ENCODE measurements around the gene IFRD2.

IFRD2 gene

DNA sequence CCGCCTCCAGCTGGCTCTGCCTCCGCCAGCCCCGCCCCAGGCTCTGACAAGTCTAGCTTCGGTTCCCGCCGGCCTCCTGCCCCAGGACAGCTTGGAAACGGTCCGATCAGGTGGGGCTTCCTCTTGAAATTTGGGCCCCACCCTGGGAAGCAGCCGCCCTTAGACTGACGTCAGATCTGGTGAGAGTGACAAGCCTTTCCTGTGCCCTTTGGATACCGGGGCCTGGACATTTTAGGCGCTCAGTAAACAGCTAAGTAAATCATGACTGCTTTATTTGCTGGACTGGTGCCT is 7.4 kb upstream of the IFRD2 start:
- H3K27ac ChIP-seq: peak overlapping the region; percentile 90
- no peak for TF ChIP-seq CTCF (conservative IDR thresholded peaks at IDR 0.05)

GRCh38 chr3:50298836-50299637 is 6.8 kb upstream of the IFRD2 start, which contains the start of the genes HYAL3 and NAA80:
Gene HYAL3, minus strand, starts transcription at chr3:50299405. Its CDS starts 3,803 bp downstream, at chr3:50295602.
Gene NAA80, minus strand, starts transcription at chr3:50299405. Its CDS starts 1,942 bp downstream, at chr3:50297463.
- peak; percentile 55 for TF ChIP-seq CTCF (conservative IDR thresholded peaks at IDR 0.05)
- peak within 1 kb of the TSS; percentile 90 for H3K27ac ChIP-seq

DNA sequence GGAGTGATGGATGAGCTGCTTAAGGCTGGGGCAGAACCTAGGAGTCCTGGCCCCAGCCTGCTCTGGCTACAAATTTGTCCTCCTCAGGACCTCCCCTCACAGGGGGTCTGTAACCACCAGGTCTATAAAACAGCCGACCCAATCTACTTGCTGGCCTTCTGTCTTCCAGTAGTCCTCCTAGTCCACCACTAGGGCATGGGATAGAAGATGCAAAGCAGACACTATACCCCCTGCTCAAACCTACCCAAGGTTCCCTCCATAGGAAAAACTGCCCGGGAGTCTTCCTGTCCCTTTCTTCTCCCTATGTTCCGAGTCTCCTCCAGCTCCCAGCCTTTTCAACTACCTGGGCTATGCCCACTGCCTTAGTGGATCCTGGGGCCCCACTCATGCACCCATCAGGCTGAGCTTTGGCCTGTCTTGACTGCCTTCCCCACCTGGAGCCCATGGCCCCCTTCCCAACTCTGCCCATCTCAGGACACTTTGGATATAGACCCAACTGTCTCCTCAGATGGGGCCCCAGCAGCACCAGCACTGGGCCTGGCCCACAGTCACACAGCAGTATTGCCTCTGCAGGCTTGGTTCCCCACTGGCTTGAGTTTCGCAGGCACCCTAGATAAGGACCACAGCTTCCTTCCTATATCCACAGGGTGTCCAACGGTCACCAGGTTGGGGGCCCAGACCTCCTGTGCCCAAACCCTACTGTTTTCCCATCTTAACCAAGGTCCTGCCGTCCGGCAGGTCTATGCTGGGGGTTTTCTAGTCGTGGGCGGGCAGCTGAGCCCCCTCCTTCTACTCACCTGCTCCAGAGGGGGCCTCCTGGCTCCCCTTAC is 5.9 kb upstream of the IFRD2 start:
- TF ChIP-seq CTCF (conservative IDR thresholded peaks at IDR 0.05): 0 out of 2 replicates have a peak, but pooled peaks have one; percentile 11
- H3K27ac ChIP-seq: peak overlapping the region; percentile 90

GRCh38 chr3:50297384-50297775 is 5.2 kb upstream of the IFRD2 start:
- no peak for TF ChIP-seq CTCF (conservative IDR thresholded peaks at IDR 0.05)
- H3K27ac ChIP-seq: no peak overlapping the region; the same call in 1 of the 2 replicates

DNA sequence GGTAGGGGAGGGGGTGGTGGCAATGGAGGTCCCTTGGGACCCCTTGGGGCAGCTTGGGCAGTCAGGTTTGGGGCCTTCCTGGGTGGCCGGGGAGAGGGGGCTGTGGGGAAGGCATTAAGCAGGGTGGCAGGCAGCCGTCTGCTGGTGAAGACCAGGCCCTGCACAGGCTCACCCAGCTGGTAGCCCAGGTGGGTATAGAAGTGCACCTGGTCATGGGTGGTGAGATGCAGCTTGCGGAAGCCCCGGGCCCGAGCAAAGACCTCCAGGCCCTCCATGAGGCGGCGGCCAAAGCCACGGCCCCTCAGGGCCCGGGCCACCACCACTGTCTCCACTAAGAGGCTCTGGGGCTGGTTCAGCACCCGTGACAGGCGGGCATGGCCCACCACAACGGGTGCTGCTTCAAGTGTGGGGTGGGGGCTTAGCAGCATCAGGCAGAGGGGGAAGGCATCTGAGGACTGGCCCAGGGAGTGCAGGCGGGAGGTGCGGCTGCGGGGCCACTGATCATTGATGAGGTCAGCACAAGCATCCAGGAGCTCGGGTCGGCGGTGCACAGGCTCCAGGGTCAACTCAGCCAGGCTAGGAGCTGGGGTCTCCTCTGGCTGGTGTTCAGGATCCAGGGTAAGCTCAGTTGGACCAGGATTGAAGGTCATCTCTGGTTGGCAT is 4.6 kb upstream of the IFRD2 start:
- TF ChIP-seq CTCF (conservative IDR thresholded peaks at IDR 0.05): no peak
- H3K27ac ChIP-seq: no peak overlapping the region; the same call in 1 of the 2 replicates

- no peak for TF ChIP-seq CTCF (conservative IDR thresholded peaks at IDR 0.05)
- H3K27ac ChIP-seq: no peak overlapping the region
Measured at GRCh38 chr3:50295553-50296431, 3.6 kb upstream of the IFRD2 start.
